ENCODE results near the gene HES3.

Gene HES3

GRCh38 chr1:6220236-6220635 lies 23.7 kb upstream of the HES3 start:
- FAIRE-seq: no peak

GRCh38 chr1:6221210-6221784 lies 22.7 kb upstream of the HES3 start:
- no peak for FAIRE-seq

GRCh38 chr1:6222636-6223035 lies 21.3 kb upstream of the HES3 start:
- no peak for FAIRE-seq

GRCh38 chr1:6223617-6224016 lies 20.4 kb upstream of the HES3 start:
- no peak for FAIRE-seq

GRCh38 chr1:6224718-6225117 lies 19.3 kb upstream of the HES3 start:
- no peak for FAIRE-seq

- FAIRE-seq: no peak
These were observed 18.3 kb upstream of the HES3 start for GRCh38 chr1:6225651-6226050.

GRCh38 chr1:6233376-6233775 lies 10.6 kb upstream of the HES3 start:
- no peak for FAIRE-seq

GRCh38 chr1:6234502-6235295 lies 9.3 kb upstream of the HES3 start:
- no peak for FAIRE-seq

GRCh38 chr1:6235296-6235677 lies 8.7 kb upstream of the HES3 start:
- no peak for FAIRE-seq

- no peak for FAIRE-seq
These were observed 6.9 kb upstream of the HES3 start for GRCh38 chr1:6237093-6237492.

- FAIRE-seq: no peak
These were observed 4.7 kb upstream of the HES3 start for GRCh38 chr1:6239213-6239752.

GRCh38 chr1:6239950-6240768 lies 3.8 kb upstream of the HES3 start:
- no peak for FAIRE-seq

- FAIRE-seq: no peak
These were observed 2.7 kb upstream of the HES3 start for GRCh38 chr1:6241107-6241886.

- no peak for FAIRE-seq
These were observed 1.9 kb upstream of the HES3 start for GRCh38 chr1:6241887-6242740.

GRCh38 chr1:6243053-6243834 lies 735 bp upstream of the HES3 start:
- FAIRE-seq: no peak

- FAIRE-seq: no peak
These were observed 546 bp downstream of the HES3 start for GRCh38 chr1:6244401-6245049.

GRCh38 chr1:6245086-6245868 lies 1.3 kb downstream of the HES3 start:
- FAIRE-seq: no peak

- no peak for FAIRE-seq
These were observed 2.0 kb downstream of the HES3 start for GRCh38 chr1:6245869-6246496.
